Hematopoietic multipotent progenitor cell treated with erythropoietin and hydrocortisone succinate and interleukin-3 and kit ligand, for 8 days (in vitro differentiated cells): ENCODE results near the gene CACNB4.
"Not testable (repeated sequence)": the region's sequence is repeated elsewhere in the genome, so short reads cannot be mapped to it uniquely, and the experiment has no call there.

Source experiments
- DNase-seq: peaks from one replicate; pipeline ENCODE4 v3.0.0-alpha.2; 2015

The CACNB4 gene

DNA sequence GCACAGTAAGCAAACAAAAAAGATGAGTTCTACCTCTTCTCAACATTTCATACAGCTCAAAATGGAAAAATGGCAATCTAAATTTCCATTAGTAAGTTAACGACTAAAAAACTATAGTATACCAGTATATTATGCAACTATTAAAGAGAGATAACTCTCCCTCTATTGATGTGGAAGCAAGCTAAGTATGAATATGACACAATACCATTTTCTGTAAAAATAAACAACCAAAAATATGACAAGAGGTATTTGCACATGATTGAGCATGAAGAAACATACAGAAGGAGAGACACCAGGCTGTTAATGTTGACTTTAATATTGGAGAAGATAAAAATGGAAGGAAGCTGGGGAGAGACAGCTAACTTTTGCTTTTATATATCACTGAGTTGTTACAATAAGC lies 167.1 kb downstream of the CACNB4 start:
- DNase-seq = no peak

DNA sequence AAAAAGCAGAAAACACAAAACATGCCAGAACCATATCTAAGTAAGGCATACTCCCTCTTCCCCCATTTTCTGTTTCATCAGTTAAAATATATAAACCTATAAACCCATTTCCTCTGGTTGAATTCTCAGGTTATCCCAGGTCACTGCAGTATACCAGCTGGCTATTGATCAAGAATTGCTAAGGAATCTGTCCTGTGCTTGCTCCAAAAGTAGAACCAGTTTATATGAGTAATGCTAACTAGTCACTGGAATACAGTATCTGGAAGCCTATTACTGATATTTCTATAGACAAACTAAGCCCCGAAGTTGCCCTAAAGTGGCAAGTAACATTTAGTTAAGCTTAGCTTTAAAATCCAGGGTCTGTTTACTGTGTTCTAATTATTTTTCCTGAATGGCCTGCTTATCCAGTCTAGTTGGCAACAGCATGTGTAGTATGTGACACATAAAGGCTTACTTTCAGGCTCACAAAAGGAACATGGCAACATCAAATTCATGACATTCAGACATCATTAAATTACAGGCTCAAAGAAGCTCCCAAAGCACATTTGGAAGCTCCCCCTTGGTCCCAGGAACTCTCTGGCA lies 167.7 kb downstream of the CACNB4 start:
- no peak for DNase-seq

DNA sequence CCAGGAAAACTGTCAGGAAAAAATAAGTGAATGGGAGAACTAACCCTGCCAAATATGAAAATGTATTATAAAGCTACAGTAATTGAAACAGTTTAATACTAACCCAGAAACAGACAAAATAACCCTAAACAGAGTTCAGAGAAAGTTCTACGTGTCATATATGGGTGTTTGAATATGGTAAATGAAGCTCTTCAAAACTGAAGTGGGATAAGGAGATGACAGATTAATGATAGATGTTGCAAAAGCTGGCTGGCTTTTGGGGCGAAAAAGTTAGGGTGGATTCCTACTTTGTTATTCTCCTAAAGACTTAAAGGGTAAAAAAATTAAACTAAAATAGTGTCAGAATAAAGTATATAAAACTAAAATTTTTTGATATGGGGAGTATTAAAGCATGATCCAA lies 168.8 kb downstream of the CACNB4 start:
- DNase-seq = no peak

DNA sequence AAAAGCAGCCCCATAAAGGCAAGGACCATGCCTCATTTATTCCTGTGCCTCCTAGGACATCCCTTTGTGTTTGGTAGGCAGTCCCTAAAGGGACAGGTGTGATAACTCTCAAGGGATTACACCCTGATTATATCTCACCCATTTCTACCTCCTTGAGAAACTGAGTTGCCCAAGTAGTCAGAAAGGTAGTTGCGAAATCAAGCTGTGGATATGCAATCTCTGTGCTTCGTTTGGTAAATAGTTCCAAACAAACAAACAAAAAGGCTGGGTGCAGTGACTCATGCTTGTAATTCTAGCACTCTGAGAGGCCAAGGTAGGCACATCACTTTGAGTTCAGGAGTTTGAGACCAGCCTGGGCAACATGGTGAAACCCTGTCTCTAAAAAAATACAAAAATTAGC lies 170.5 kb downstream of the CACNB4 start:
- DNase-seq = no peak

DNA sequence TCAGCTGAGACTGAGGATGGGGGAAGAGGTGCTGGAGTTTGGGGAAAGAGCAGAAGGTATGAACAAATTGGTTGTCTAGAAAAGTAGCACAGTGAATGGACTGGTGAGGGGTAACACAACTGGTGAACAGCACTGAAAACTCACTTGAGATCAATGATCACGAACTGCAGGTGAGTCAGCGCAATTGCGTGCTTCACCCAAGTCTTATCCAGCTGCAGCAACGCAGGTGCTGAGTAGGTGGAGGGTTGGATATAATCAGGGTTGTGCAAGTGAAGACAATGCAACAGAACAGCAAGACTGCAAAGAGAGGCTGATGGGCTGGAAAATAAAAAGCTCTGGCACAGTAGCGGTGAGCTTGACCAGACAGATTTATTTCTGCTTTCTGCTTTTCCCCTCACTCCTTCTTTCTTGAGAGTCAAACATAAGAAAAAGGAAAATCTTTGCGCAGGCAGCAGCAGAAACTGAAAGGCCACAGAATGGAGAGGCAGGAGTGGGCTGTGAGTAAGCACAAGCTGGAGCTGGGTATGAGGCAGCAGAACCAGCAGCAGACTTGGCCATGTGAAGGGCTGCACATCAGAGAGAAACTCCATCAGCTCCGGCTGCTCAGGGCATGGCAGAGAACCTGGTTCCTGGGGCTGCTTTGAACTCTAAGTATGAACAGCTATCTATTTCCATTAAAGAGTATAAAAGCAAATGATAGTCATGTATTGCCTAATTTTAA lies 171.2 kb downstream of the CACNB4 start:
- no peak for DNase-seq

DNA sequence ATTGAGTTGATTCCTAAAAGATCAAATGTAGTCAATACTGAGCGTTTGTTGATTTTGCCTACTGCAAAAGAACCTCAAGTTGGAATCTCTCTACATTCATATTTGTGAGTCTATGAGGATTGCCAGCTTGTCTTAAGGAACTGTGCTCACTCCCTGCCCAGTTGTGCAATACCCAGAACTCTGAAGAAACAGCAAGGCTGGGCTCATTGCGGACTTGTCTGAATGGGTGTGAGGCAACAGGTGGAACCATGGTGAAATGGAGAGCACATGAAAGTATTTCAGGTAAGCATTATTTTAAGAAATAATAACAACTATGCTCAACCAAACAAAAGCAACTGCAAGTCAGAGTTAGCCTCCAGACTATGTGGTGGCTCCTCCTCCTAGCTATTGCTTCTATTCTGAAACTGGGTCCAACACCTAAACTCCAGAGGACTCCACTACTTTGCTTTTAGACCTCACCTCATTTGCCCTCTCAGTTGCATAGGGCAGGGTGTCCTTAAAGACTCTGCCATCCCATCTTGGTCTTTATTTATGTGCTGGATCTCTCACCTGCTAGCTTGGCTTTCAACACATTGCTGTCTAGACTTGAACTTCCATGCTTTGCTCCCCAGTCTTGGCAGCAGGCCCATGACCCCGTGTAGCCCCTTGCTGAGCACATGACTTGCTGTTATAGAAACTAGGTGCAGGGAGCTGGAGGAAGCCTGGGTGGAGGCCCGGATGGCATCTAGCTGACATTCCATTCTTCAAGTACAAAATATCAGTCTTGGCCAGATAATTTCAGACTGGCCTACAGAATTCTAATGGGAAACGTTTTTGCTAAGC lies 175.8 kb downstream of the CACNB4 start:
- DNase-seq = peak; percentile 8

DNA sequence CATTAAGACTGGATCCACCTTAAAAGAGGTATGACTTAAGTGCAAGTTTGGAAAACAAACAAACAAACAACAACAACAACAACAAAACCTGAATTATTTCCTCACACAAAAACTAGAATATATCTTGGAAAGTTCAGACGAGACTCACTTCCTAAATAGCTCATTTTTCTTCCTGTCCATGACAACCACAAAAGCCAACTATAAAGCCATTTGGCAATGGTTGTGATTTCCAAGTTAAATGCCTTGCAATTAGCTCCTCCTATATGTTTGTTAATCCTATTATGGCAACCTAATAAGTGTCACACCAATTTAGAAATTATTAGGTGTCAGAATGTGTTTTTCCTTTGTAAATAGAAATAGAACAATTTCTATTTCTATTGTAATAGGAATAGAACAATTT lies 179.1 kb downstream of the CACNB4 start:
- DNase-seq = no peak

DNA sequence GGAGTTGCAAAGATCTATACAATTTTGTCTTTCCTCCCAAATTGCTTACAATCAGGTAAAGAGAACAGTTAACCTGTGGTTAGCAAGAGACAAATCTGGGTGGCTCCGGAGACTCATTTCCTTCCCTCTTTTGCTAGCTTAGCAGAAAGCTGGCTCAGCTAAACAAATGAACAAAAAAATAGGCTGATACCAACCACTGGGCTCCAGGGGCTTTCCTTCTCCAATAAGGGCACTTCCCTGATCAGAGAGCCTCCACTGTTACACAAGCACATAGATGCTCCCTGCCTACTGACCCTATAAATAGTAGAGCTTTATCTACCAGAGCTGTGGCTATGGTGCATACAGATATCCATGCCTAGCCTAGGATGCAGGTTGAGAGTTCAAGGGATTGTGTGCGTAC lies 180.5 kb downstream of the CACNB4 start:
- no peak for DNase-seq

DNA sequence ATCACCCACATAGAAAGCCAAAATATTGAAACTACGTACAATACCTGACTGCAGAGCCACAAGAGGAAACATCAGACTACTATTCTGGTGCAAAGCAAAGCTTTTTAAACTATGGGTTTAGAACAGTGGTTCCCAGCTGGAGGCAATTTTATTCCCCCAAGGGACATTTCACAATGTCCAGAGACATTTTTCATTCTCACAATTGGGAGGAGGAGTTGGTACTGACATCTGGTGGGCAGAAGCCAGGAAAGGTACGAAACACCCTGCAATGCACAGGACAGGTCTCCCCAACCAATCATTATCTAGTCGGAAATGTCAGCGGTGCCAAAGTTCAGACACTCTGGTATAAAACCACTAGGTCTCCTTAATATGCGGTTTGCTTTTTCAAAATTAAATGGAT lies 182.2 kb downstream of the CACNB4 start:
- no peak for DNase-seq

DNA sequence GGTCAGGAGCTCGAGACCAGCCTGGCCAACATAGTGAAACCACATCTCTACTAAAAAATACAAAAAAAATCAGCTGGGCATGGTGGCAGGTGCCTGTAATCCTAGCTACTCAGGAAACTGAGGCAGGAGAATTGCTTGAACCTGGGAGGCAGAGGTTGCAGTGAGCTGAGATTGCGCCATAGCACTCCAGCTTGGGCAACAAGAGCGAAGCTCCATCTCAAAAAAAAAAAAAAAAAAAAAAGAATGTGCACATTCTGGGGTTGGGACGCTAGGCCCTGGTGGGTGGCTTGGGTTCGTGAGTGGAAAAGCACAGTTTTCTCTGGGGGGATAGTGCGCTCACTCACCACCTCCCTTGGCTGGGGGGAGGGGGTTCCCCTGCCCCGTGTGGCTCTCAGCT lies 183.2 kb downstream of the CACNB4 start:
- not testable (repeated sequence) for DNase-seq

DNA sequence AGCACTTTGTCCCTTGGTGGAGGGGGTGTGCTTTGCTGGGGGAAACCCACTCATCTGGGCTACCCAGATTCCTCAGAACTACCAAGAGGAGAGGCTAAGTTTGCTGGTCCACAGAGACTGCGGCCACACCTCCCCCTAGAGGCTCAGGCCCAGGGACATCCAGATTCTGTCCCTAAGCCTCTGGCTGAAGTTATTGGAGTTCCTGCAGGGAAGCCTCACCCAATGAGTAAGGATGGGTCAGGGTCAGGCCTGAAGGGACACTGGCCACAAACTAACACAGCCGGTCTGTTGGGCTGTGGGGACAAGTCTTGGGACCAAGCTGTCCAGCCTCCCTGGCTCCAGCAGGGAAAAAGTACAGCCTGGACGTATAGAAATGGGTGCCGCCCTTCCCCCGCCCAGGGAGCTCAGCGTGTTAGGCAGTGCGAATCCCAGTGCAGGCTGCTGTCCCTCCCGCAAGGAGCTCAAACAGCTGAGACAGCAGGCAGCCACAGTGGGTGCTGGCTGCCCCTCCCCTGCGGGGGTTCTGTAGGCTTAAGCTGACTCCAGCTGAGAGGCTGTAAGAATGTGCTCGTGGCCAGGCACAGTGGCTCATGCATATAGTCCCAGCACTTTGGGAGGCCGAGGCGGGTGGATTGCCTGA lies 183.7 kb downstream of the CACNB4 start:
- no peak for DNase-seq

DNA sequence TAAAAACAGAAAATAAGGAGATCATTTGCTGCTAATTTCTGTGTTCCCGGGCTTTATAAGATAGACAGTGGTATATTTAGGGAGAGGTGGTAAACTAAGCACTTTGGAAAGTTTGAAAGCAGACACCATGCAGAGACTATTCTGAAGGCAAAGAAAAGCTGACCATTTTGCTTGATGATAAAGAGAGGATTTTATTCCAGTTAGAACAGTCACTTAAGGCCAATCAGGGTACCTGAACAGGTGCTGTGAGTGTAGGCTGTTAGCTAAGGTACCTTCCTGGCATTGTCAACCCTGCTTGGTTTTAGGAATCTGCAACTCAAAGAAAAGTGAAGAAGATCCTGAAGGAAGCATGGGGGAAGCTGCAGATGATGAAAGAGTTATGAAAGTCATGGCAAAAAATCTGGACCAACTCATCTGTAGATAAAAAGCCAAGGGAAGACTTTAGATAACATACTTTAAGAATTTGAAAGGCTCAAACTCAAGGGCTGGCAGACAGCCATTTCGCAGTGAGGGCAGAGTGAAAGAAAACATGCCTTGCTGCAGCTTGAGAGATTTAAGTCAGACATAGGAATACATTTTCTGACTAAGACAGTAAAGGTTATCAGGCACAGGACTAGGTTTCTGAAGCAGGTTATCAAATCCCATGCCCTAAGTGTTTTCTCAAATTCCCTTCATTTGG lies 190.5 kb downstream of the CACNB4 start:
- DNase-seq = peak; percentile 8

DNA sequence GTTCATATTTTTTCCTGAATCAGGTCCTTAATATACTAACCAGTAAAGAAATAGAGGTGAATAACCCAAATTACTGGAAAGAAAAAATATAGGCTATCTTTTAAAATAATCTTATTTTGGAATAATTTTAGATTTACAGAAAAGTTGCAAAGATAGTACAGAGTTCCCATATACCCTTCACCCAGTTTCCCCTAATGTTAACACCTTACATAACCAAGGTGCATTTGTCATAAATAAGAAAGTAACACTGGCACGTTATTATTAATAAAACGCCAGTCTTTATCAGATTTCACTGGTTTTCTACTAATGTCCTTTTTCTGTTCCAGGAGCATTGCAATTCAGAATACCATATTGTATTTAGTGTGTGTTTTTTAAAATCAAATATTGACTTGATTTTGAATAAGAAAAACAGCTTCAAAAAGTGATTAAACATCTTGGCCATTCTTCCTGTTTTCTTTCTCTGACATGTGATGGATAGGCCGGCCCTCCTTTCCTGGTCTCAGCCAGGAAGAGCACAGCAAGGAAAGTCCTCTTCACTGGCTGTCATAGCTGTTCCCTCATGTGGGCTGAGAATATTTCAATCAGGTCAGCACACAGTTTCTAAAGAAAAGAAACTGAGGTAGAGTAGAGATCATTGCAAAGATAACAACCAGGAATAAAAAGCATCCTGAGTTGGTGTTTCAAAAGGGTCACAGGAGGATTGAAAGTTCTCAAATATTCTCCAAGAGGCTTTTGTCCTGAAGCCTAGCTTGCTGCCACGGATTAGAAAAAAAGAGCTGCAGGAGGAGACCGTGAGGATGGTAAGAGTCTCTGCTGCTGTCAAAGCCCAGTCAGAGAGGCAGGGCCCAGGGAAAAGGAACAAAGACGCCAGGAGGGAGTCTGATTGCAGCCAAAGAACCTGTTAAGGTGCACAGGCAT lies 191.3 kb downstream of the CACNB4 start:
- DNase-seq = no peak

DNA sequence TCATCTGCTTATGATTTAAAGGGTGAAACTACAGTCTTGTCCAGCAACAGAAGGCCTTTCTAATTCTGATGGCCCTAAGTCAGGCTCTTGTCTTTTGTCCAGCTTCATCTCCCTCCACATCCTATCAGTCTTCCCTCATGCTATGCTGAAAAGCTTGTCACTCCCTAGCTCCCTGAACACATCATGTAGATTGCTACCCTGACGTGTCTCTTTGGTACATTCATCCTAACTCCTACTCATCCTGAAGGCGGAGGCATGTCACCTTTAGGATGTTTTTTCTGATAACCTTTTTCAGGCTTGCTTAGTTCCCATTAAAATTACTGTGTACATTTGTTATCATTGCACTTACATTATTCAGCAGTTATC lies 192.2 kb downstream of the CACNB4 start:
- DNase-seq = no peak

DNA sequence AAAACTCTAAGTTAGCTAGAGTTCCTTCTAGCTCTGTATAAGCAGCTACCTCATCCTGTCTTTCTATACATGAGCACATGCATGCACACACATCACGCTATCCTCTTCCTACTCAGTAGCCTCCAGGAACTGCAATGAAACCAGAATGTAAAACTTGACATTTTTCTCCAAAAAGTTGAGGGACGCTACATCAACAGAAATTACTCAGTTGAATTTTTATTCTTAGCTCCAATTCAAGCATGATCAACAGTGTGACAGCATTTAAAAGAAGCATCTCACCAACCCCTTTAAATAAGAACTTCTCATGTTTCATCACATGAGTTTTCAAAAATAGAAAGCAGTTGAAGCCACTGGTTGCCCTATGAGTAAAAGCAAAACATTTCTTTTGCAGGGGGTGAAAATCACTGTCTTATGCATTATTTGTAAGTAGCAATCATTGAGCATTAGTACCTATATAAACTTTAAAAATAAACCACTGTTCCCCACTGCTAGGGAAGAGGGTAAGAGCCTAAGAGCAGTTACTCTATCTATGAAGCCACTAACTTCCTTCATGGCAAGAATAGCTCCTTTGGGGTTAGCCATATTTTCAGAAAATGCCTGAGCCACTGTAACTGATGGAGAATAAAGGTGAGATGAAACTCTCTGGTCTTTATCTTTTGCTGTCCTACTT lies 192.7 kb downstream of the CACNB4 start:
- no peak for DNase-seq

DNA sequence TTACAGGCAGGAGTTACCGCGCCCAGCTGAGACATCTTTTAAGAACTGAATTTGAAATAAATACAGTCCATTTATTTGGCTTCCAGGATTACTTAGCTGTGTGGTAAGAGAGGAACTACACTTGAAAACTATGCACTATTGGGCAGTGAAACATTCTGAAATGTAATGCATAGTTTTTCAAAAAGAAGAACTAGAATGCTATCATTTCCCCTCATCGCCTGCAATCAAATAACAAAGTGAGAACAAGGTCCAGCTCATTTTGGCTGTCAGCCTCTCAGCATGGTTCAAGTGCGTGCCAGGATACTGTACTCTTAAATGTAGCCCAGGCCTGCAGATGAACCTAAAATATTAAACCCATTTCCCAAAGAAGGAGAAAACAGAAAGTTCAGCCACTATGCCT lies 194.0 kb downstream of the CACNB4 start:
- DNase-seq = no peak

DNA sequence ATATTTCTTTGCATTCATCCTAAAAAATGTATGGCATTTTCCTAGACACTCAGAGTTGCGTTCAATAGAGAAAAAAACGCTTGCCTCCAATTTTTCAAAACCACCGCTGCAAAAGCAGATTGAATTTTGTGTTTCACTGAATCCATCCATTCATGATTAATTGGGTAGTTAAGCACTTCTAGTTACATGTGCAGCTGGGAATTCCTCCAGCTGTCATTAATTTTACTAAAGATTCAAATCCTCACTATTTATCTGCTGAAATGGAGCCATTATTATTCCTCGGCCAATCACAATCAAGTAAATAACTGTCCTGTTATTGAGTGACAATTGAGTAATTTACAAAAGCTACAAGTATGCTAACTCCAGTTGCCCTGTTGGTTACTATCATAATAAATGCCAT lies 194.8 kb downstream of the CACNB4 start:
- DNase-seq = no peak

DNA sequence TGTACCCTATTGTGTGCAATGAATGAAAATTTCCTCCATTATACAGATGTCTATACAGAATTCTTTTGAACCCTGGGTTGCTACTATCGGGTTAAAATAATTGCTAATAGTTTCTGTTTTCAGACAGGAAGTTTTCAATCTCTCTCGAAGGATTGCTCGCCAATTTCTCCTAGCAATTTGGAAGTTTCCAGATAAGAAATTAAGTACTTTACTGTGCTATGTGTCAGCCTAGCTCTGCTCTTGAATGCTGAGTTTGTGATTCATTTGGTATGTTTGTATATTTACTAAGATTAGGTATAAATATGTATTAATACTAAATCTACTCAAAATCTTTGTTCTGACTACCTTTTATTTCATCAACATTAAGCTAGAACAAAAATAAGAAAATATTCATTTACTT lies 196.0 kb downstream of the CACNB4 start:
- no peak for DNase-seq

DNA sequence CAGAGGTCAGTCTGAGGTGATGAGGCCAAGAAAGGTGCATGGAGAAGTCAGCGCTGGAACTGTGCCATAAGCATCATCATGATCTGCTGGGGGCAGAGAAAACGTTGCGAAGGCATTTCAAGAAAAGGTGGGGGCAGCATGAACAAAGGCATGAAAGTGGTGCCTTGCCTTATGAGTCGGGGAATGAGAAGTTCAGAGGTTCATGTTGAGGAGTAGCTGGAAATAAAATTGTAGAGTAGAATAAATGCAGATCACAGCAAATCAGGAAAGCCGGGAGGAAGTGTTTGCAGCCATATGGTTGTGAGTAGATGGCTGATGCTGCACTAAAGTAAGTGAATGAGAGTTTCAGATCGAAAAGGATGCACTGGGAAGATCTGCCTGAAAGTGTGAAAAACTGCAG lies 198.5 kb downstream of the CACNB4 start:
- no peak for DNase-seq

DNA sequence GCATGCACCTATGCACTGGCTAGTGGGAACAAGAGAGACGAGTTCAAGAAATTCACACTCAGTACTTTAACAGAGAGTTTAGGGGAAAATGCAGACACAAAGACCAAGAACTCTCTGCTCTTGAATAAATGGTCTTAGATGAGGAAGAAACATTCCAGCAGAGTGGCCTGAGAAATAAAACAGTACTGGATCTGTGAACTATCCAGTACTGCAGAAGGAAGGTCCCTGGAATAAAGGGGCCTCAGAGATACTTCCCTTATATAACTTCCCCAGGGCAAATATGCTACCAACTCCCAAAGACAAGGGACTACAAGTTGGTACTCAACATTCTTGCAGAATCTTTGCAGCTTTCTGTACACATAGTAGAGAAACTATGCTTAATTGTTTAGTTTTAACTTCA lies 199.7 kb downstream of the CACNB4 start:
- DNase-seq = no peak

DNA sequence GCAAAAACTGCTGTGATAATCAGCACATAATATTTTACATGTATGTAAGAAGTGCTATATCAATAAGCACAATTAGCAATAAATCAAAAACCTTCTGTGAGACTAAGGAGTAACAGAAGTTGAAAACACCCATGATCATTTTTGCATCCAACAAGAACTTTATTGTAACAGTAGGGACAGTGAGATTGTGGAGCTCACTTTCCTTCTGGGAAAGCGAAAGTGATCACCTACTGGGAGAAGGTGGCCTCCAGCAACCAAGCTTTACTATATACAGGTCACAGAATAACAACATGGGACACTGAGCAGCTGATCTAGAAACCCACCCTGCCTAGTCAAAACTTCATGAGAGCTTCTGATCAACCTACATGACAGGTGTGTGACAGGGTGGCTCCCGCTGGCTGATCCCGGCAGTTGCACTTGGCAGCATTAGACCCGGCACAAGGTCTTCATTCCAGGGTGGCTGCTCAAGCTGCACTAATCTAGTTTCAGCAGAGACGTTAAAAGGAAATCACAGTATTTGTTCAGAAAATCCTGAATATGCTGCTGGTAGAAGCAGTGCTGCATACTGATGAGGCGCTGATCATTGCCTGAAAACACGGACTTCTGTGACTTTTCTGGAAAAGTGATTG lies 207.2 kb downstream of the CACNB4 start:
- DNase-seq = no peak
